Germinal center (tissue), 1 donor: ENCODE results near the gene P2RY14.
"Not testable (repeated sequence)": the region's sequence is repeated elsewhere in the genome, so short reads cannot be mapped to it uniquely, and the experiment has no call there.

ENCODE experiments used
- DNase-seq: peaks from one replicate; pipeline ENCODE4 v3.0.0; 2012; ENCODE audit warnings: mixed read lengths, low spot score

Gene P2RY14

GRCh38 chr3:151259664-151260063 lies 18.7 kb downstream of the P2RY14 start:
- DNase-seq, result no peak

GRCh38 chr3:151256749-151257148 lies 21.6 kb downstream of the P2RY14 start:
- no peak for DNase-seq

- DNase-seq, result no peak
Measured at GRCh38 chr3:151248772-151249337, 29.5 kb downstream of the P2RY14 start.

GRCh38 chr3:151242006-151242405 lies 36.3 kb downstream of the P2RY14 start:
- not testable (repeated sequence) for DNase-seq

GRCh38 chr3:151236736-151237135 lies 41.6 kb downstream of the P2RY14 start:
- DNase-seq, result no peak

GRCh38 chr3:151236316-151236715 lies 42.0 kb downstream of the P2RY14 start:
- DNase-seq, result no peak

- no peak for DNase-seq
Measured at GRCh38 chr3:151234825-151235224, 43.5 kb downstream of the P2RY14 start.

- DNase-seq, result no peak
Measured at GRCh38 chr3:151232991-151233390, 45.4 kb downstream of the P2RY14 start.

GRCh38 chr3:151232403-151232802 lies 45.9 kb downstream of the P2RY14 start:
- not testable (repeated sequence) for DNase-seq

- peak; percentile 52 for DNase-seq
Measured at GRCh38 chr3:151230646-151231045, 47.7 kb downstream of the P2RY14 start.

GRCh38 chr3:151228666-151229040 lies 49.7 kb downstream of the P2RY14 start:
- DNase-seq, result no peak

GRCh38 chr3:151227807-151228665 lies 50.3 kb downstream of the P2RY14 start:
- DNase-seq, result peak; percentile 83

GRCh38 chr3:151227266-151227806 lies 51.0 kb downstream of the P2RY14 start:
- no peak for DNase-seq

- DNase-seq, result no peak
Measured at GRCh38 chr3:151226825-151227224, 51.5 kb downstream of the P2RY14 start.

GRCh38 chr3:151226088-151226563 lies 52.2 kb downstream of the P2RY14 start:
- DNase-seq, result no peak

GRCh38 chr3:151225040-151225975 lies 53.0 kb downstream of the P2RY14 start:
- no peak for DNase-seq

- DNase-seq, result no peak
Measured at GRCh38 chr3:151224268-151224866, 54.0 kb downstream of the P2RY14 start.

- DNase-seq, result no peak
Measured at GRCh38 chr3:151219056-151219455, 59.3 kb downstream of the P2RY14 start.

GRCh38 chr3:151218136-151218535 lies 60.2 kb downstream of the P2RY14 start:
- DNase-seq, result no peak

- no peak for DNase-seq
Measured at GRCh38 chr3:151216641-151217607, 61.4 kb downstream of the P2RY14 start.
